Activated T-helper 1 cell treated with anti-CD3 and anti-CD28 coated beads, Interleukin-2, amount 50 U/mL, for 16 hours (primary cell): Measurements from ENCODE around the gene IQCN.
A peak's percentile ranks its signal among the peaks of the same experiment; 100 is the strongest.

Source experiments
- DNase-seq, 2 donors: peaks; one replicate each; pipeline ENCODE4 v3.0.0-alpha.2; 2020; ENCODE audit warnings: low read depth in 1 of 2, low spot score in 1 of 2

Gene IQCN

GRCh38 chr19:18274219-18274780 lies at the start of gene IQCN:
Gene IQCN (minus strand): TSS chr19:18274452. CDS start chr19:18269478, 4,974 bp downstream.
- DNase-seq: no peak

- DNase-seq: peak; percentile 98 to 99
Observed at GRCh38 chr19:18322759-18323460, 48.7 kb upstream of the IQCN start, which contains the start of gene LSM4. Gene LSM4 (minus strand): TSS chr19:18323076. CDS start chr19:18323020, 56 bp downstream.

- DNase-seq: no peak
Observed at GRCh38 chr19:18322318-18322758, 48.1 kb upstream of the IQCN start.

GRCh38 chr19:18321734-18322102 lies 47.5 kb upstream of the IQCN start:
- no peak for DNase-seq

GRCh38 chr19:18320865-18321733 lies 46.8 kb upstream of the IQCN start:
- no peak for DNase-seq

GRCh38 chr19:18319591-18320135 lies 45.4 kb upstream of the IQCN start:
- DNase-seq: no peak

- no peak for DNase-seq
Observed at GRCh38 chr19:18317961-18318800, 43.9 kb upstream of the IQCN start.

- DNase-seq: no peak
Observed at GRCh38 chr19:18313398-18313797, 39.1 kb upstream of the IQCN start.

GRCh38 chr19:18312092-18312534 lies 37.9 kb upstream of the IQCN start:
- DNase-seq: no peak

GRCh38 chr19:18311502-18312091 lies 37.3 kb upstream of the IQCN start:
- no peak for DNase-seq

- DNase-seq: no peak
Observed at GRCh38 chr19:18310966-18311365, 36.7 kb upstream of the IQCN start.

GRCh38 chr19:18310118-18310909 lies 36.1 kb upstream of the IQCN start:
- no peak for DNase-seq

- no peak for DNase-seq
Observed at GRCh38 chr19:18309525-18310064, 35.3 kb upstream of the IQCN start.

GRCh38 chr19:18308948-18309325 lies 34.7 kb upstream of the IQCN start:
- DNase-seq: no peak

- DNase-seq: no peak
Observed at GRCh38 chr19:18308051-18308947, 34.0 kb upstream of the IQCN start.

GRCh38 chr19:18307271-18307681 lies 33.0 kb upstream of the IQCN start:
- no peak for DNase-seq

GRCh38 chr19:18306888-18307260 lies 32.6 kb upstream of the IQCN start:
- DNase-seq: no peak

- DNase-seq: no peak
Observed at GRCh38 chr19:18306209-18306887, 32.1 kb upstream of the IQCN start.
